Esophagus muscularis mucosa (tissue), 4 donors: ENCODE results near the gene CCNF. TPM values are rescaled to one million over a fixed set of nuclear protein-coding genes. Genes with fewer than 3 reads are reported as not detected.

Experiments used
- DNase-seq: peaks from one replicate; pipeline ENCODE4 v3.0.0-alpha.2; 2017; ENCODE audit errors: extremely low spot score
- H3K27ac ChIP-seq, 4 donors: fragments of 200-600 bp; sonication (generic); replicated peaks in 1 of 4; 1 replicate in 3 of 4; 2 replicates in 1 of 4; pipeline ENCODE4 v1.5.1; 2016 to 2019; ENCODE audit warnings: mild to moderate bottlenecking in 1 of 4
- H3K27me3 ChIP-seq, 4 donors: fragments of 200-600 bp; sonication (generic); one replicate each; pipeline versions ENCODE4 v1.5.1 to v1.6.0; 2016 to 2019
- H3K36me3 ChIP-seq, 4 donors: fragments of 200-600 bp; sonication (generic); one replicate each; pipeline ENCODE4 v1.5.1; 2016 to 2019
- H3K4me1 ChIP-seq, 4 donors: fragments of 200-600 bp; sonication (generic); one replicate each; pipeline ENCODE4 v1.5.1; 2016 to 2019
- H3K4me3 ChIP-seq, 4 donors: fragments of 200-600 bp; sonication (generic); 1 replicate in 2 of 4; 2 replicates in 2 of 4; pipeline ENCODE4 v1.5.1; 2016 to 2019; ENCODE audit warnings: mild to moderate bottlenecking in 4 of 4, moderate library complexity in 1 of 4
- H3K9me3 ChIP-seq, 4 donors: fragments of 200-600 bp; sonication (generic); 1 replicate in 3 of 4; 2 replicates in 1 of 4; pipeline ENCODE4 v1.5.1; 2016 to 2019
- EP300 ChIP-seq: sonication (generic); formaldehyde crosslinking; IDR thresholded peaks from one replicate; pipeline ENCODE4 v1.6.1; 2017; ENCODE audit warnings: antibody characterized with exemption
- POLR2A ChIP-seq: fragments of 450-650 bp; IDR thresholded peaks from one replicate; pipeline ENCODE4 v1.6.1; 2017; ENCODE audit warnings: antibody characterized with exemption, moderate library complexity, mild to moderate bottlenecking, low read depth
- POLR2AphosphoS5 ChIP-seq, 2 donors: sonication (generic); formaldehyde crosslinking; IDR thresholded peaks; one replicate each; pipeline ENCODE4 v1.6.1; 2017; ENCODE audit warnings: antibody characterized with exemption in 2 of 2
- WGBS: methylation state at CpG from one replicate; pipeline ENCODE4 v1.1.5; 2018; 5-methylcytosine and 5-hydroxymethylcytosine counted together
- intact Hi-C: fragments of 100-400 bp; cut with DNase I; formaldehyde crosslinking; loops from one replicate; pipeline ENCODE4 v1.15.1; 2023
- small RNA-seq, 3 donors: library from RNA; depleted of rRNA; stranded (forward); fragments of <200 nt; gene quantifications; one replicate each; pipeline ENCODE3, GENCODE V24; 2016
- total RNA-seq, 4 donors: library from RNA; depleted of rRNA; stranded (reverse); fragments of >200 nt; gene quantifications; one replicate each; pipeline versions ENCODE4 v1.1.0 to v1.2.1, GENCODE V29; 2016
- TF ChIP-seq, protein P1 (sequence below), 3 experiments: fragments of 200-600 bp in 2 of 3; fragments of 450-650 bp in 1 of 3; sonication (generic) in 2 of 3; IDR thresholded peaks; one replicate each; pipeline ENCODE4 v1.5.1; 2017 to 2019; ENCODE audit warnings: antibody characterized with exemption in 3 of 3, mild to moderate bottlenecking in 2 of 3, moderate library complexity in 1 of 3

Gene CCNF
- total RNA-seq, 4 donors from 2014 or later = 0.83 to 2.5 (median 1.5) TPM

DNA sequence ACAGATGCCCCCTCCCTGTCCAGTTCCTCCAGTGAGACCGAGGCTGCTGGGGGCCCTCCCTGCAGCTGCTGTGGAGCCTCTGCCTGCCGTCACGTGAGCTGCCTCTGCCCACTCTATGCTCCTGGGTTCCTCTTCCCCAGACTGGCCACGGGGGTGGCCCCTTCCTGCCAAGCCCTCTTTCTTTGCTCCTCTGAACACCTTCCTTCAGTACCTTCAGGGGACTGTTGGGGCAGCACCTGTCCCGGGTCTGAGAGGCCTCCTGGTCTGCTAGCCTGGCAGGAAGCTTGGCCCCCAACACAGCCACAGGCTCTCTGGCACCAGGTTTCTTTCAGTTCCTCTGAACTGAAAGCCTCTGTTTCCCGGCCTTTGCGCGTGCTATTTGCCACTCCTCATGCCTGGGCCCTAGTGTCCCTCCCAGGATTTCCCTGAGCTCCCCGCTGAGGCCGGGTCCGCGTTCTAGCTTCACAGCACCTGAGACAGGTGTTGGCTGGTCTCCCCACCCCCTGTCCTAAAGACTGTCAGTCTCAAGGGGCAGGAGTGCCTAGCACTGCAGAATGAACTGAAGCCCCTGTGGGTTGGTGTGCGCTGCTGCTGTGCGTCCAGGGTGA lies 77.9 kb downstream of the CCNF start:
- peaks cover 0 to 3% (median 0%) of the 10 kb centered on the region in 4 donors for H3K36me3 ChIP-seq
- TF ChIP-seq, protein P1, sequence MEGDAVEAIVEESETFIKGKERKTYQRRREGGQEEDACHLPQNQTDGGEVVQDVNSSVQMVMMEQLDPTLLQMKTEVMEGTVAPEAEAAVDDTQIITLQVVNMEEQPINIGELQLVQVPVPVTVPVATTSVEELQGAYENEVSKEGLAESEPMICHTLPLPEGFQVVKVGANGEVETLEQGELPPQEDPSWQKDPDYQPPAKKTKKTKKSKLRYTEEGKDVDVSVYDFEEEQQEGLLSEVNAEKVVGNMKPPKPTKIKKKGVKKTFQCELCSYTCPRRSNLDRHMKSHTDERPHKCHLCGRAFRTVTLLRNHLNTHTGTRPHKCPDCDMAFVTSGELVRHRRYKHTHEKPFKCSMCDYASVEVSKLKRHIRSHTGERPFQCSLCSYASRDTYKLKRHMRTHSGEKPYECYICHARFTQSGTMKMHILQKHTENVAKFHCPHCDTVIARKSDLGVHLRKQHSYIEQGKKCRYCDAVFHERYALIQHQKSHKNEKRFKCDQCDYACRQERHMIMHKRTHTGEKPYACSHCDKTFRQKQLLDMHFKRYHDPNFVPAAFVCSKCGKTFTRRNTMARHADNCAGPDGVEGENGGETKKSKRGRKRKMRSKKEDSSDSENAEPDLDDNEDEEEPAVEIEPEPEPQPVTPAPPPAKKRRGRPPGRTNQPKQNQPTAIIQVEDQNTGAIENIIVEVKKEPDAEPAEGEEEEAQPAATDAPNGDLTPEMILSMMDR (IDR thresholded peaks at IDR 0.05) = no peak
- no peak for TF ChIP-seq POLR2AphosphoS5 (IDR thresholded peaks at IDR 0.05)
- TF ChIP-seq EP300 = no peak
- peak; percentile 19 for TF ChIP-seq POLR2A
- H3K27me3 ChIP-seq = no peaks in the 10 kb centered on the region
- no peaks in the 10 kb centered on the region for H3K9me3 ChIP-seq
- peaks cover 8 to 23% (median 22%) of the 10 kb centered on the region in 4 donors for H3K4me1 ChIP-seq
- 79% methylated on average over 12 of the region's 14 CpGs for WGBS
- DNase-seq = no peak
- H3K4me3 ChIP-seq = no peak overlapping the region
- H3K27ac ChIP-seq = peak overlapping the region; percentile 17 to 56 (median 48)
- intact Hi-C loops = loop anchor here (10.0 kb wide), 1 partner anchor 242 kb away; the partner anchor contains the start of gene RNPS1

DNA sequence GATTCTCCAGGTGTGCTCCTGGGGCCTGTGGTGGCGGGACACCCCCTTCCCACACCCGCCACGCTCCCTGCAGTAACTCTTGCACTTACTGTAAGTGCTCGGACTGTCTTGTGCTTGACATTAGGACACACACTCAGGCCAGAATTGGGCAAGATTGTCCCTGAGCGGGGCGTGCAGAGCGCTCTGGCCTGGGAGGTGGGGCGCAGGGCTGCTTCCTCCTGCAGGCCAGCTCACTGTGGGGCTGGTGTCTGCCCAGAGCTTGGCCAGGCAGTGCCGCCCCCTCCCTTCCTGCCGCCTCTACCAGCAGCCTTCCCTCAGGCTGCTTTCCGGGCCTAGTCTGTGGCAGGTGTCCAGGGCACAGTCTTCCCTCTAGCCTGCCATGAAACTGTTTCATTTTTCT lies 78.4 kb downstream of the CCNF start:
- intact Hi-C loops = loop anchor here (10.0 kb wide), 1 partner anchor 243 kb away; the partner anchor contains the start of gene RNPS1
- TF ChIP-seq POLR2A (no peak), EP300 (no peak), POLR2AphosphoS5 (IDR thresholded peaks at IDR 0.05) (peak in 1 of 2 donors; percentile 13)
- TF ChIP-seq, protein P1 (IDR thresholded peaks at IDR 0.05) = no peak
- H3K27ac ChIP-seq = peak overlapping the region; percentile 17 to 56 (median 48)
- peaks cover 4 to 23% (median 22%) of the 10 kb centered on the region in 4 donors for H3K4me1 ChIP-seq
- no peaks in the 10 kb centered on the region for H3K9me3 ChIP-seq
- no peaks in the 10 kb centered on the region for H3K27me3 ChIP-seq
- WGBS = 100% methylated on average over 3 of the region's 11 CpGs
- H3K4me3 ChIP-seq = no peak overlapping the region
- peaks cover 0 to 3% (median 0%) of the 10 kb centered on the region in 4 donors for H3K36me3 ChIP-seq
- no peak for DNase-seq

Small RNA genes within 50 kb of the gene (small RNA-seq; reads per million reads assigned to genes)
- 0 reads per million in 3 donors for gene MIR6768

Other genes starting within 250 kb of the CCNF start
- gene CASKIN1, start 232.8 kb upstream of the CCNF start, total RNA-seq = under 1 TPM; under 0.01 to 0.32 (median 0.09) TPM
- gene MLST8, start 224.0 kb upstream of the CCNF start, total RNA-seq = 10 to 100 TPM; 23.7 to 62.8 (median 36.3) TPM
- gene BRICD5, start 218.6 kb upstream of the CCNF start, total RNA-seq = 1 to 10 TPM; 1.2 to 6.8 (median 5.7) TPM
- 10 to 100 TPM in 3 of 4 donors, 1 to 10 TPM in 1; 8.9 to 20.0 (median 13.7) TPM for gene PGP, start 214.6 kb upstream of the CCNF start, total RNA-seq
- 10 to 100 TPM; 19.1 to 39.7 (median 28.5) TPM for gene E4F1, start 205.9 kb upstream of the CCNF start, total RNA-seq
- under 1 TPM; 0.50 to 0.86 (median 0.67) TPM for gene DNASE1L2, start 193.0 kb upstream of the CCNF start, total RNA-seq
- 100 to 1,000 TPM in 1 of 4 donors, 10 to 100 TPM in 3; 51.9 to 115 (median 86.6) TPM for gene ECI1, start 177.9 kb upstream of the CCNF start, total RNA-seq
- gene RNPS1, start 161.3 kb upstream of the CCNF start, total RNA-seq = 100 to 1,000 TPM; 114 to 179 (median 151) TPM
- 10 to 100 TPM; 10.4 to 30.7 (median 18.1) TPM for gene ABCA3, start 88.7 kb upstream of the CCNF start, total RNA-seq
- gene TEDC2, start 30.7 kb downstream of the CCNF start, total RNA-seq = 1 to 10 TPM in 1 of 4 donors, not detected in 3; 1.5 TPM
- gene NTN3, start 41.9 kb downstream of the CCNF start, total RNA-seq = under 1 TPM in 3 of 4 donors, not detected in 1; 0.19 to 0.42 (median 0.29) TPM
- 10 to 100 TPM in 2 of 4 donors, 1 to 10 TPM in 2; 7.0 to 14.1 (median 11.5) TPM for gene TBC1D24, start 45.7 kb downstream of the CCNF start, total RNA-seq
- gene ATP6V0C, start 84.5 kb downstream of the CCNF start, total RNA-seq = 10 to 100 TPM; 42.8 to 85.0 (median 69.0) TPM
- 10 to 100 TPM; 20.0 to 33.2 (median 26.4) TPM for gene AMDHD2, start 90.9 kb downstream of the CCNF start, total RNA-seq
- not detected for gene CEMP1, start 102.0 kb downstream of the CCNF start, total RNA-seq
- 10 to 100 TPM; 28.3 to 45.7 (median 35.0) TPM for gene PDPK1, start 108.6 kb downstream of the CCNF start, total RNA-seq